NCI-H82 treated with DMSO at 0.1 percent for 48 hours (cell line): ENCODE data around the gene DGKQ.
"Not testable (repeated sequence)": the region's sequence is repeated elsewhere in the genome, so short reads cannot be mapped to it uniquely, and the experiment has no call there.

Experiments
- DNase-seq: peaks from one replicate; lab custom pipeline; 2025; ENCODE audit not compliant: unreplicated experiment; lab: John Stamatoyannopoulos, UW

Gene DGKQ

GRCh38 chr4:951186-951585 is 22.2 kb downstream of the DGKQ start:
- DNase-seq = no peak

GRCh38 chr4:950136-951020 is 23.0 kb downstream of the DGKQ start:
- DNase-seq = no peak

GRCh38 chr4:949656-950055 is 23.7 kb downstream of the DGKQ start:
- no peak for DNase-seq

GRCh38 chr4:948936-949300 is 24.5 kb downstream of the DGKQ start:
- no peak for DNase-seq

GRCh38 chr4:948101-948935 is 25.1 kb downstream of the DGKQ start:
- DNase-seq = no peak

GRCh38 chr4:947491-947971 is 25.8 kb downstream of the DGKQ start:
- no peak for DNase-seq

- DNase-seq = no peak
These were observed 26.6 kb downstream of the DGKQ start for GRCh38 chr4:946517-947471.

- DNase-seq = no peak
These were observed 27.3 kb downstream of the DGKQ start for GRCh38 chr4:946103-946450.

- no peak for DNase-seq
These were observed 27.9 kb downstream of the DGKQ start for GRCh38 chr4:945274-946102.

- DNase-seq = not testable (repeated sequence)
These were observed 33.9 kb downstream of the DGKQ start for GRCh38 chr4:939508-939907.

GRCh38 chr4:932713-933070 is 40.7 kb downstream of the DGKQ start:
- DNase-seq = no peak

- DNase-seq = peak; percentile 50
These were observed 41.2 kb downstream of the DGKQ start, which contains the start of the genes GAK and TMEM175 for GRCh38 chr4:931960-932712. Gene GAK, minus strand, starts transcription at chr4:932316. Its CDS starts 129 bp downstream, at chr4:932187. Gene TMEM175, plus strand, starts transcription at chr4:932460. Its CDS starts 15,280 bp downstream, at chr4:947740.

- DNase-seq = no peak
These were observed 42.0 kb downstream of the DGKQ start for GRCh38 chr4:931194-931959.

GRCh38 chr4:930827-931193 is 42.6 kb downstream of the DGKQ start:
- no peak for DNase-seq

- no peak for DNase-seq
These were observed 43.3 kb downstream of the DGKQ start for GRCh38 chr4:930028-930551.

GRCh38 chr4:929096-929765 is 44.1 kb downstream of the DGKQ start:
- DNase-seq = no peak

- DNase-seq = not testable (repeated sequence)
These were observed 45.8 kb downstream of the DGKQ start for GRCh38 chr4:927566-927965.

GRCh38 chr4:926538-926937 is 46.8 kb downstream of the DGKQ start:
- DNase-seq = no peak
